HEK293 (cell line): ENCODE data around the gene DAZAP1.

ENCODE experiments used
- CTCF ChIA-PET: fragments of 350-600 bp; formaldehyde crosslinking; extraction: SDS; loops from one replicate; lab custom pipeline; 2021; ENCODE audit warnings: antibody characterized with exemption; lab: Yijun Ruan, JAX
- POLR2A ChIA-PET: fragments of 300-600 bp; formaldehyde crosslinking; extraction: SDS; loops from one replicate; lab custom pipeline; 2020; ENCODE audit warnings: antibody characterized with exemption, inconsistent platforms; lab: Yijun Ruan, JAX
- H3K27ac ChIP-seq: fragments of 200-500 bp; sonication (Bioruptor generic); 2 replicates; pipeline ENCODE4 v1.5.1; 2014; ENCODE audit warnings: low read depth, low read length, control low read depth, inconsistent platforms; ENCODE audit errors: extremely low read depth
- H3K36me3 ChIP-seq, 2 experiments: fragments of 200-500 bp in 1 of 2; sonication (Bioruptor generic) in 1 of 2; 1 replicate in 1 of 2; 2 replicates in 1 of 2; pipeline ENCODE4 v1.5.1; 2014 to 2017; ENCODE audit warnings: inconsistent platforms in 2 of 2, low read length in 2 of 2; ENCODE audit not compliant: control insufficient read depth in 2 of 2, insufficient read depth in 1 of 2
- H3K4me1 ChIP-seq: fragments of 200-500 bp; sonication (Bioruptor generic); 2 replicates; pipeline ENCODE4 v1.5.1; 2014; ENCODE audit warnings: mild to moderate bottlenecking, low read length, inconsistent platforms; ENCODE audit not compliant: control insufficient read depth, insufficient read depth
- H3K4me3 ChIP-seq: 2 replicates; pipeline ENCODE4 v1.5.1; 2011; ENCODE audit warnings: low read depth, mild to moderate bottlenecking, control low read depth, low read length, moderate library complexity
- H3K9me3 ChIP-seq: fragments of 200-500 bp; sonication (Bioruptor generic); 2 replicates; pipeline ENCODE4 v1.5.1; 2014; ENCODE audit warnings: low read depth, low read length, inconsistent platforms; ENCODE audit not compliant: control insufficient read depth, insufficient read depth
- BCL11A ChIP-seq: fragments of 450-650 bp; formaldehyde crosslinking; IDR thresholded peaks from 2 replicates; pipeline ENCODE4 v1.5.1; 2016; ENCODE audit warnings: low read depth, missing biosample characterization, missing genetic modification characterization
- GLIS2 ChIP-seq: fragments of 450-650 bp; formaldehyde crosslinking; IDR thresholded peaks from 2 replicates; pipeline ENCODE4 v1.5.1; 2016; ENCODE audit warnings: missing biosample characterization, missing genetic modification characterization
- HOXA7 ChIP-seq: sonication (generic); formaldehyde crosslinking; IDR thresholded peaks from 2 replicates; pipeline ENCODE4 v1.8.1; 2022; ENCODE audit warnings: missing genetic modification reagents, borderline replicate concordance
- HOXD13 ChIP-seq: sonication (generic); formaldehyde crosslinking; IDR thresholded peaks from 2 replicates; pipeline ENCODE4 v1.8.0; 2022; ENCODE audit warnings: missing genetic modification reagents, borderline replicate concordance
- SETDB1 ChIP-seq: IDR thresholded peaks from one replicate; pipeline ENCODE4 v1.6.1; 2017; ENCODE audit warnings: mild to moderate bottlenecking, low read length, moderate library complexity, mixed read lengths; ENCODE audit not compliant: insufficient read length
- SP7 ChIP-seq: fragments of 450-650 bp; formaldehyde crosslinking; IDR thresholded peaks from 2 replicates; pipeline ENCODE4 v1.5.1; 2016; ENCODE audit warnings: missing biosample characterization, missing genetic modification characterization
- ZBTB17 ChIP-seq: fragments of 450-650 bp; formaldehyde crosslinking; IDR thresholded peaks from 2 replicates; pipeline ENCODE4 v1.5.1; 2016; ENCODE audit warnings: missing biosample characterization, missing genetic modification characterization
- ZBTB20 ChIP-seq: fragments of 450-650 bp; formaldehyde crosslinking; IDR thresholded peaks from 2 replicates; pipeline ENCODE4 v1.5.1; 2016; ENCODE audit warnings: missing biosample characterization, missing genetic modification characterization
- ZBTB48 ChIP-seq: fragments of 450-650 bp; formaldehyde crosslinking; IDR thresholded peaks from 2 replicates; pipeline ENCODE4 v1.5.1; 2016; ENCODE audit warnings: missing biosample characterization, missing genetic modification characterization
- ZNF132 ChIP-seq: fragments of 450-650 bp; formaldehyde crosslinking; IDR thresholded peaks from 2 replicates; pipeline ENCODE4 v1.5.1; 2017; ENCODE audit warnings: missing biosample characterization, missing genetic modification characterization, borderline replicate concordance
- ZNF133 ChIP-seq: fragments of 450-650 bp; formaldehyde crosslinking; IDR thresholded peaks from 2 replicates; pipeline ENCODE4 v1.5.1; 2016; ENCODE audit warnings: missing biosample characterization, missing genetic modification characterization
- ZNF174 ChIP-seq: fragments of 450-650 bp; formaldehyde crosslinking; IDR thresholded peaks from 2 replicates; pipeline ENCODE4 v1.5.0; 2017; ENCODE audit warnings: missing biosample characterization, mild to moderate bottlenecking, missing genetic modification characterization
- ZNF2 ChIP-seq: fragments of 450-650 bp; formaldehyde crosslinking; IDR thresholded peaks from 2 replicates; pipeline ENCODE4 v1.5.1; 2016; ENCODE audit warnings: missing biosample characterization, missing genetic modification characterization
- ZNF341 ChIP-seq: fragments of 450-650 bp; formaldehyde crosslinking; IDR thresholded peaks from 2 replicates; pipeline ENCODE4; 2016; ENCODE audit warnings: low read depth, missing biosample characterization, missing genetic modification characterization
- ZNF394 ChIP-seq: fragments of 450-650 bp; formaldehyde crosslinking; IDR thresholded peaks from 2 replicates; pipeline ENCODE4 v1.5.1; 2016; ENCODE audit warnings: missing biosample characterization, missing genetic modification characterization, mild to moderate bottlenecking, moderate library complexity, borderline replicate concordance
- ZNF433 ChIP-seq: fragments of 450-650 bp; formaldehyde crosslinking; IDR thresholded peaks from 2 replicates; pipeline ENCODE4 v1.5.1; 2016; ENCODE audit warnings: missing biosample characterization, missing genetic modification characterization, low read depth
- ZNF48 ChIP-seq: fragments of 450-650 bp; formaldehyde crosslinking; IDR thresholded peaks from 2 replicates; pipeline ENCODE4 v1.5.1; 2016; ENCODE audit warnings: missing biosample characterization, missing genetic modification characterization
- ZNF544 ChIP-seq: fragments of 450-650 bp; formaldehyde crosslinking; IDR thresholded peaks from 2 replicates; pipeline ENCODE4 v1.5.0; 2017; ENCODE audit warnings: missing biosample characterization, missing genetic modification characterization
- ZNF629 ChIP-seq: fragments of 450-650 bp; formaldehyde crosslinking; IDR thresholded peaks from 2 replicates; pipeline ENCODE4 v1.5.1; 2017; ENCODE audit warnings: missing biosample characterization, missing genetic modification characterization
- ZNF664 ChIP-seq: fragments of 450-650 bp; formaldehyde crosslinking; IDR thresholded peaks from 2 replicates; pipeline ENCODE4 v1.5.1; 2016; ENCODE audit warnings: missing biosample characterization, missing genetic modification characterization
- ZNF747 ChIP-seq: fragments of 450-650 bp; formaldehyde crosslinking; IDR thresholded peaks from 2 replicates; pipeline ENCODE4 v1.5.1; 2016; ENCODE audit warnings: missing biosample characterization, missing genetic modification characterization
- TF ChIP-seq, protein P1 (sequence below): fragments of 450-650 bp; formaldehyde crosslinking; IDR thresholded peaks from 2 replicates; pipeline ENCODE4 v1.5.1; 2016; ENCODE audit warnings: missing biosample characterization, missing genetic modification characterization
- TF ChIP-seq, protein P2 (sequence below): fragments of 450-650 bp; IDR thresholded peaks from 2 replicates; pipeline ENCODE4 v1.5.1; 2018; ENCODE audit warnings: missing biosample characterization, missing genetic modification characterization
- TF ChIP-seq, protein P3 (sequence below): fragments of 450-650 bp; formaldehyde crosslinking; IDR thresholded peaks from 2 replicates; pipeline ENCODE4 v1.5.1; 2017; ENCODE audit warnings: missing biosample characterization, missing genetic modification characterization
- TF ChIP-seq, protein P4 (sequence below): IDR thresholded peaks from 2 replicates; pipeline ENCODE4 v1.6.1; 2011; ENCODE audit warnings: mild to moderate bottlenecking, low read depth, low read length, borderline replicate concordance
- TF ChIP-seq, protein P5 (sequence below): fragments of 450-650 bp; formaldehyde crosslinking; IDR thresholded peaks from 2 replicates; pipeline ENCODE4 v1.5.1; 2016; ENCODE audit warnings: missing biosample characterization, missing genetic modification characterization

The DAZAP1 gene

DNA sequence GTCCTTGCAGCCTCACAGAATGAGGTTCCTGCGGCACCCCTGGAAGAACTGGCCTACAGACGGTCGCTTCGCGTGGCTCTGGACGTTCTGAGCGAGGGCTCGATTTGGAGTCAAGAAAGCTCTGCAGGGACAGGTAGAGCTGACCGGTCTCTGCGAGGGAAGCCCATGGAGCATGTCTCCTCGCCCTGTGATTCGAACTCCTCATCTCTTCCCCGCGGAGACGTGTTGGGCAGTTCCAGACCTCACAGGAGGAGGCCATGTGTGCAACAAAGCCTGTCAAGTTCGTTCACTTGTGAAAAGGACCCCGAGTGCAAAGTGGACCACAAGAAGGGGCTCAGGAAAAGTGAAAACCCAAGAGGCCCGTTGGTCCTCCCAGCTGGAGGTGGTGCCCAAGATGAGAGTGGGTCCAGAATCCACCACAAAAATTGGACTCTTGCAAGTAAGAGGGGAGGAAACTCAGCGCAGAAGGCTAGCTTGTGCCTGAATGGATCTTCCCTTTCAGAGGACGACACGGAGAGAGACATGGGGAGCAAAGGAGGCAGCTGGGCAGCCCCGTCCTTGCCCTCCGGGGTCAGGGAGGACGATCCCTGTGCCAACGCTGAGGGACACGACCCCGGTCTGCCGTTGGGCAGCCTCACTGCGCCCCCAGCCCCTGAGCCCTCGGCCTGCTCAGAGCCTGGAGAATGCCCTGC lies 47.1 kb upstream of the DAZAP1 start (continued):
- TF ChIP-seq, protein P1, sequence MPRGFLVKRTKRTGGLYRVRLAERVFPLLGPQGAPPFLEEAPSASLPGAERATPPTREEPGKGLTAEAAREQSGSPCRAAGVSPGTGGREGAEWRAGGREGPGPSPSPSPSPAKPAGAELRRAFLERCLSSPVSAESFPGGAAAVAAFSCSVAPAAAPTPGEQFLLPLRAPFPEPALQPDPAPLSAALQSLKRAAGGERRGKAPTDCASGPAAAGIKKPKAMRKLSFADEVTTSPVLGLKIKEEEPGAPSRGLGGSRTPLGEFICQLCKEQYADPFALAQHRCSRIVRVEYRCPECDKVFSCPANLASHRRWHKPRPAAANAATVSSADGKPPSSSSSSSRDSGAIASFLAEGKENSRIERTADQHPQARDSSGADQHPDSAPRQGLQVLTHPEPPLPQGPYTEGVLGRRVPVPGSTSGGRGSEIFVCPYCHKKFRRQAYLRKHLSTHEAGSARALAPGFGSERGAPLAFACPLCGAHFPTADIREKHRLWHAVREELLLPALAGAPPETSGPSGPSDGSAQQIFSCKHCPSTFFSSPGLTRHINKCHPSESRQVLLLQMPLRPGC = 0 out of 2 replicates have a peak, but pooled peaks have one; percentile 28
- TF ChIP-seq ZNF747 (tag by site-specific recombination) (no peak), ZNF341 (tag by site-specific recombination) (no peak), ZNF2 (tag by site-specific recombination) (no peak), SP7 (no peak), ZNF544 (tag by site-specific recombination) (no peak), ZBTB20 (tag by site-specific recombination) (no peak), ZBTB48 (tag by site-specific recombination) (peak; percentile 64; the same call in 1 of the 2 replicates), HOXA7 (no peak), ZNF174 (no peak), ZBTB17 (tag by site-specific recombination) (no peak), BCL11A (tag by site-specific recombination) (no peak), ZNF48 (tag by site-specific recombination) (no peak), HOXD13 (CRISPR knock-in tag) (no peak), ZNF394 (tag by site-specific recombination) (no peak), SETDB1 (no peak)
- TF ChIP-seq, protein P2, sequence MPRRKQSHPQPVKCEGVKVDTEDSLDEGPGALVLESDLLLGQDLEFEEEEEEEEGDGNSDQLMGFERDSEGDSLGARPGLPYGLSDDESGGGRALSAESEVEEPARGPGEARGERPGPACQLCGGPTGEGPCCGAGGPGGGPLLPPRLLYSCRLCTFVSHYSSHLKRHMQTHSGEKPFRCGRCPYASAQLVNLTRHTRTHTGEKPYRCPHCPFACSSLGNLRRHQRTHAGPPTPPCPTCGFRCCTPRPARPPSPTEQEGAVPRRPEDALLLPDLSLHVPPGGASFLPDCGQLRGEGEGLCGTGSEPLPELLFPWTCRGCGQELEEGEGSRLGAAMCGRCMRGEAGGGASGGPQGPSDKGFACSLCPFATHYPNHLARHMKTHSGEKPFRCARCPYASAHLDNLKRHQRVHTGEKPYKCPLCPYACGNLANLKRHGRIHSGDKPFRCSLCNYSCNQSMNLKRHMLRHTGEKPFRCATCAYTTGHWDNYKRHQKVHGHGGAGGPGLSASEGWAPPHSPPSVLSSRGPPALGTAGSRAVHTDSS (tag by site-specific recombination) = no peak

DNA sequence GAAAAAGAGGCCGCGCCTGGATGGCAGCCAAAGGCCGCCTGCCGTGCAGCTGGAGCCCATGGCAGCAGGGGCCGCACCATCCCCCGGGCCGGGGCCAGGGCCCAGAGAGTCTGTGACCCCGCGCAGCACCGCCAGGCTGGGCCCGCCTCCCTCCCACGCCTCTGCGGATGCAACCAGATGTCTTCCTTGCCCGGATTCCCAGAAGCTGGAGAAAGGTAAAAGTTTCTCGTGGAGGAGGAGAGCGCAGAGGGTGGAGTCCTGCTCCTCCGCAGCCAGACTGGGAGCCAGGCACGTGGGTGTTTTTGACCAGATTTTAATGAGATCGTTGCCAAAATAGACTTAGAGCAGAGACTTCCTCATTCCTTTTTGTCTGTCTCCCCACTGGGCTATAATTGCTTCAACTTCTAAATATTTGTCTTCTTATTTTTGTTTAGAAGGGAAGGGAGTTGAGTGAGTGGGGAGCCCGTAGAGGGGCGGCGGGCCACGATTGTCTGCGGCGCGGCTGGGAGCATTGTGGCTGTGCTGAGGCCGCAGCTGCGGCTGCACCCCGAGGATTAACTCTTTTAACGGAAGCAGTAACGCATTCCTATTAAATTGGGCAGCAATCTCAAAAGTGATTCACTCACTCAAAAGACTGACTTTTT lies 46.4 kb upstream of the DAZAP1 start:
- peaks cover 3 to 85% of the 10 kb centered on the region in 2 experiments for H3K36me3 ChIP-seq
- H3K4me1 ChIP-seq = peaks cover 21% of the 10 kb centered on the region
- CTCF ChIA-PET = interaction anchor here (1.1 kb wide), 1 partner anchor 82 kb away, joined by 4 read pairs; no protein-coding TSS in a partner anchor
- H3K9me3 ChIP-seq = no peaks in the 10 kb centered on the region
- H3K27ac ChIP-seq = peak overlapping the region; percentile 59; the same call in 1 of the 2 replicates
- no peak overlapping the region for H3K4me3 ChIP-seq
- POLR2A ChIA-PET = interaction anchor here (0.8 to 1.2 kb wide), 2 partner anchors 22 to 92 kb away, joined by 3 read pairs; partner anchors contain the start of gene CIRBP
- TF ChIP-seq, protein P3, sequence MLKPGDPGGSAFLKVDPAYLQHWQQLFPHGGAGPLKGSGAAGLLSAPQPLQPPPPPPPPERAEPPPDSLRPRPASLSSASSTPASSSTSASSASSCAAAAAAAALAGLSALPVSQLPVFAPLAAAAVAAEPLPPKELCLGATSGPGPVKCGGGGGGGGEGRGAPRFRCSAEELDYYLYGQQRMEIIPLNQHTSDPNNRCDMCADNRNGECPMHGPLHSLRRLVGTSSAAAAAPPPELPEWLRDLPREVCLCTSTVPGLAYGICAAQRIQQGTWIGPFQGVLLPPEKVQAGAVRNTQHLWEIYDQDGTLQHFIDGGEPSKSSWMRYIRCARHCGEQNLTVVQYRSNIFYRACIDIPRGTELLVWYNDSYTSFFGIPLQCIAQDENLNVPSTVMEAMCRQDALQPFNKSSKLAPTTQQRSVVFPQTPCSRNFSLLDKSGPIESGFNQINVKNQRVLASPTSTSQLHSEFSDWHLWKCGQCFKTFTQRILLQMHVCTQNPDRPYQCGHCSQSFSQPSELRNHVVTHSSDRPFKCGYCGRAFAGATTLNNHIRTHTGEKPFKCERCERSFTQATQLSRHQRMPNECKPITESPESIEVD = 0 out of 2 replicates have a peak, but pooled peaks have one; percentile 34
- no peak for TF ChIP-seq ZNF433
- TF ChIP-seq, protein P4, sequence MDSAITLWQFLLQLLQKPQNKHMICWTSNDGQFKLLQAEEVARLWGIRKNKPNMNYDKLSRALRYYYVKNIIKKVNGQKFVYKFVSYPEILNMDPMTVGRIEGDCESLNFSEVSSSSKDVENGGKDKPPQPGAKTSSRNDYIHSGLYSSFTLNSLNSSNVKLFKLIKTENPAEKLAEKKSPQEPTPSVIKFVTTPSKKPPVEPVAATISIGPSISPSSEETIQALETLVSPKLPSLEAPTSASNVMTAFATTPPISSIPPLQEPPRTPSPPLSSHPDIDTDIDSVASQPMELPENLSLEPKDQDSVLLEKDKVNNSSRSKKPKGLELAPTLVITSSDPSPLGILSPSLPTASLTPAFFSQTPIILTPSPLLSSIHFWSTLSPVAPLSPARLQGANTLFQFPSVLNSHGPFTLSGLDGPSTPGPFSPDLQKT = no peak
- no peak; the same call in 1 of the 2 replicates for TF ChIP-seq ZNF629
- TF ChIP-seq ZNF664 = no peak
- TF ChIP-seq, protein P5, sequence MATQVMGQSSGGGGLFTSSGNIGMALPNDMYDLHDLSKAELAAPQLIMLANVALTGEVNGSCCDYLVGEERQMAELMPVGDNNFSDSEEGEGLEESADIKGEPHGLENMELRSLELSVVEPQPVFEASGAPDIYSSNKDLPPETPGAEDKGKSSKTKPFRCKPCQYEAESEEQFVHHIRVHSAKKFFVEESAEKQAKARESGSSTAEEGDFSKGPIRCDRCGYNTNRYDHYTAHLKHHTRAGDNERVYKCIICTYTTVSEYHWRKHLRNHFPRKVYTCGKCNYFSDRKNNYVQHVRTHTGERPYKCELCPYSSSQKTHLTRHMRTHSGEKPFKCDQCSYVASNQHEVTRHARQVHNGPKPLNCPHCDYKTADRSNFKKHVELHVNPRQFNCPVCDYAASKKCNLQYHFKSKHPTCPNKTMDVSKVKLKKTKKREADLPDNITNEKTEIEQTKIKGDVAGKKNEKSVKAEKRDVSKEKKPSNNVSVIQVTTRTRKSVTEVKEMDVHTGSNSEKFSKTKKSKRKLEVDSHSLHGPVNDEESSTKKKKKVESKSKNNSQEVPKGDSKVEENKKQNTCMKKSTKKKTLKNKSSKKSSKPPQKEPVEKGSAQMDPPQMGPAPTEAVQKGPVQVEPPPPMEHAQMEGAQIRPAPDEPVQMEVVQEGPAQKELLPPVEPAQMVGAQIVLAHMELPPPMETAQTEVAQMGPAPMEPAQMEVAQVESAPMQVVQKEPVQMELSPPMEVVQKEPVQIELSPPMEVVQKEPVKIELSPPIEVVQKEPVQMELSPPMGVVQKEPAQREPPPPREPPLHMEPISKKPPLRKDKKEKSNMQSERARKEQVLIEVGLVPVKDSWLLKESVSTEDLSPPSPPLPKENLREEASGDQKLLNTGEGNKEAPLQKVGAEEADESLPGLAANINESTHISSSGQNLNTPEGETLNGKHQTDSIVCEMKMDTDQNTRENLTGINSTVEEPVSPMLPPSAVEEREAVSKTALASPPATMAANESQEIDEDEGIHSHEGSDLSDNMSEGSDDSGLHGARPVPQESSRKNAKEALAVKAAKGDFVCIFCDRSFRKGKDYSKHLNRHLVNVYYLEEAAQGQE (tag by site-specific recombination) = no peak
- TF ChIP-seq ZNF747 (tag by site-specific recombination) = no peak
- no peak for TF ChIP-seq ZNF132
- peak; percentile 67 for TF ChIP-seq GLIS2
- no peak for TF ChIP-seq ZNF133 (tag by site-specific recombination)
